HCT116 (cell line): ENCODE measurements around the gene BPIFB3. TPM values are rescaled to one million over a fixed set of nuclear protein-coding genes. Genes with fewer than 3 reads are reported as not detected.

Experiments
- ATAC-seq: fragments of 200-7000 bp; cut with Tn5 transposase; 2 replicates; pipeline ENCODE4 v1.9.1; 2020; ENCODE audit warnings: mild to moderate bottlenecking, moderate library complexity
- BruUV-seq: library from RNA; stranded (reverse); fragments of 400-500 nt; replicated peaks from 2 replicates; lab custom pipeline; 2021; lab: Mats Ljungman, UMichigan
- CTCF ChIA-PET: fragments of 300-600 bp; sonication (Branson Sonifier 250); formaldehyde crosslinking; loops from one replicate; lab custom pipeline; 2021; ENCODE audit warnings: antibody characterized with exemption; lab: Charles Lee
- POLR2A ChIA-PET: fragments of 300-600, 350-600 bp; sonication (Branson Sonifier 250); formaldehyde crosslinking; loops from one replicate; lab custom pipeline; 2021; ENCODE audit warnings: antibody characterized with exemption; lab: Charles Lee
- RAD21 ChIA-PET, 2 experiments: fragments of 300-600 bp; sonication (Branson Sonifier 250); formaldehyde crosslinking; loops; one replicate each; lab custom pipeline; 2023; ENCODE audit warnings: low total read pairs in 2 of 2; ENCODE audit not compliant: uncharacterized antibody in 2 of 2, unreplicated experiment in 2 of 2, low non-redundant PET in 1 of 2; lab: Charles Lee
- DNase-seq: peaks from one replicate; pipeline ENCODE4 v3.0.0-alpha.2; 2010; ENCODE audit warnings: low read depth, low spot score
- H2AFZ ChIP-seq: fragments of 200-600 bp; shearing (Covaris generic), sonication (generic); 2 replicates; pipeline ENCODE4 v1.6.1; 2017; ENCODE audit warnings: low read depth, mixed run types, mixed read lengths, antibody characterized with exemption, low read length; ENCODE audit not compliant: poor library complexity, severe bottlenecking
- H3K27ac ChIP-seq: 2 replicates; pipeline ENCODE4 v1.5.1; 2012; ENCODE audit warnings: low read depth, low read length
- H3K27me3 ChIP-seq: fragments of 200-600 bp; sonication (generic); 2 replicates; pipeline ENCODE4 v1.6.1; 2016; ENCODE audit warnings: mixed run types, low read length, mixed read lengths; ENCODE audit not compliant: insufficient read depth
- H3K36me3 ChIP-seq, 2 experiments: fragments of 200-500 bp in 1 of 2; fragments of 200-600 bp in 1 of 2; sonication (Bioruptor generic) in 1 of 2; sonication (generic) in 1 of 2; 2 replicates each; pipeline versions ENCODE4 v1.5.1 to v1.6.1; 2014 to 2016; ENCODE audit warnings: low read length in 2 of 2, inconsistent platforms in 1 of 2, mixed read lengths in 1 of 2, mixed run types in 1 of 2; ENCODE audit not compliant: insufficient read depth in 2 of 2, control insufficient read depth in 1 of 2
- H3K4me1 ChIP-seq, 2 experiments: fragments of 200-600 bp in 1 of 2; sonication (generic) in 1 of 2; 2 replicates each; pipeline versions ENCODE4 v1.5.1 to v1.6.1; 2012 to 2017; ENCODE audit warnings: low read length in 2 of 2, inconsistent platforms in 1 of 2, mild to moderate bottlenecking in 1 of 2, mixed read lengths in 1 of 2, mixed run types in 1 of 2, moderate library complexity in 1 of 2; ENCODE audit not compliant: insufficient read depth in 2 of 2, control insufficient read depth in 1 of 2
- H3K4me2 ChIP-seq: fragments of 200-600 bp; sonication (generic); 2 replicates; pipeline ENCODE4 v1.6.1; 2017; ENCODE audit warnings: mixed run types, low read length, mixed read lengths
- H3K4me3 ChIP-seq, 2 experiments: fragments of 200-600 bp in 1 of 2; sonication (generic) in 1 of 2; replicated peaks in 1 of 2; 2 replicates each; pipeline ENCODE4 v1.5.1; 2011 to 2016; ENCODE audit warnings: low read length in 2 of 2, control low read depth in 1 of 2, low read depth in 1 of 2, mild to moderate bottlenecking in 1 of 2, mixed read lengths in 1 of 2, mixed run types in 1 of 2
- H3K79me2 ChIP-seq: fragments of 200-600 bp; sonication (generic); 2 replicates; pipeline ENCODE4 v1.6.1; 2017; ENCODE audit warnings: mild to moderate bottlenecking, mixed run types, low read length, moderate library complexity, mixed read lengths; ENCODE audit not compliant: insufficient read depth
- H3K9ac ChIP-seq: fragments of 200-600 bp; sonication (generic); 2 replicates; pipeline ENCODE4 v1.6.1; 2016; ENCODE audit warnings: low read length, mixed read lengths
- H3K9me2 ChIP-seq: fragments of 200-600 bp; sonication (generic), shearing (Covaris generic); 2 replicates; pipeline ENCODE4 v1.6.1; 2017; ENCODE audit warnings: mixed run types, mild to moderate bottlenecking, moderate library complexity; ENCODE audit not compliant: insufficient read depth
- H3K9me3 ChIP-seq, 2 experiments: fragments of 200-500 bp in 1 of 2; fragments of 200-600 bp in 1 of 2; sonication (Bioruptor generic) in 1 of 2; sonication (generic) in 1 of 2; 2 replicates each; pipeline ENCODE4 v1.6.1; 2014 to 2017; ENCODE audit warnings: low read length in 2 of 2, mixed read lengths in 2 of 2, inconsistent platforms in 1 of 2, low read depth in 1 of 2, mild to moderate bottlenecking in 1 of 2, mixed run types in 1 of 2, moderate library complexity in 1 of 2; ENCODE audit not compliant: control insufficient read depth in 1 of 2, insufficient read depth in 1 of 2
- H4K20me1 ChIP-seq: fragments of 200-600 bp; sonication (generic), shearing (Covaris generic); 2 replicates; pipeline ENCODE4 v1.6.1; 2017; ENCODE audit warnings: mixed run types, mild to moderate bottlenecking, moderate library complexity; ENCODE audit not compliant: insufficient read depth
- ATF3 ChIP-seq: IDR thresholded peaks from 2 replicates; pipeline ENCODE4 v1.6.1; 2012
- EGR1 ChIP-seq: IDR thresholded peaks from 2 replicates; pipeline ENCODE4 v1.6.1; 2012; ENCODE audit warnings: low read depth
- EZH2 ChIP-seq: fragments of 200-600 bp; sonication (generic); IDR thresholded peaks from 2 replicates; pipeline ENCODE4 v1.6.1; 2017; ENCODE audit warnings: antibody characterized with exemption, mixed run types
- EZH2phosphoT487 ChIP-seq: fragments of 200-600 bp; IDR thresholded peaks from 2 replicates; pipeline ENCODE4 v1.6.1; 2018; ENCODE audit warnings: antibody characterized with exemption, borderline replicate concordance
- JUND ChIP-seq: IDR thresholded peaks from 2 replicates; pipeline ENCODE4 v1.6.1; 2012
- SP1 ChIP-seq: IDR thresholded peaks from 2 replicates; pipeline ENCODE4 v1.6.1; 2012; ENCODE audit warnings: low read depth
- intact Hi-C: fragments of 100-400 bp; cut with micrococcal nuclease; formaldehyde crosslinking; loops from 2 replicates; pipeline ENCODE4 v1.10.0; 2022
- total RNA-seq: library from RNA; stranded (reverse); gene quantifications from one replicate; pipeline ENCODE4 v1.2.1, GENCODE V29; 2021; ENCODE audit not compliant: unreplicated experiment
- TF ChIP-seq, protein P1 (sequence below), 3 experiments: fragments of 200-600 bp in 1 of 3; sonication (generic) in 1 of 3; IDR thresholded peaks in 2 of 3; conservative IDR thresholded peaks in 1 of 3; 2 replicates each; pipeline ENCODE4 v1.5.1; 2012 to 2017; ENCODE audit warnings: low read depth in 2 of 3, low read length in 2 of 3, antibody characterized with exemption in 1 of 3, borderline replicate concordance in 1 of 3, control low read depth in 1 of 3, mild to moderate bottlenecking in 1 of 3, mixed read lengths in 1 of 3, mixed run types in 1 of 3, moderate library complexity in 1 of 3; ENCODE audit not compliant: insufficient read depth in 1 of 3

The BPIFB3 gene
- total RNA-seq, 1 experiment from 2014 or later = not detected

GRCh38 chr20:33070111-33071053, 16.7 kb downstream of the BPIFB3 start:
- Histone ChIP-seq H3K27ac (no peak overlapping the region), H3K9ac (no peak overlapping the region), H3K4me1 (no peaks in the 10 kb centered on the region), H3K9me3 (no peaks in the 10 kb centered on the region), H3K9me2 (no peaks in the 10 kb centered on the region), H4K20me1 (no peaks in the 10 kb centered on the region), H3K79me2 (no peaks in the 10 kb centered on the region), H3K4me3 (no peak overlapping the region), H3K4me2 (no peak overlapping the region), H3K36me3 (no peaks in the 10 kb centered on the region), H2AFZ (no peak overlapping the region), H3K27me3 (no peaks in the 10 kb centered on the region)
- BruUV-seq = no TSS peak
- TF ChIP-seq, protein P1, sequence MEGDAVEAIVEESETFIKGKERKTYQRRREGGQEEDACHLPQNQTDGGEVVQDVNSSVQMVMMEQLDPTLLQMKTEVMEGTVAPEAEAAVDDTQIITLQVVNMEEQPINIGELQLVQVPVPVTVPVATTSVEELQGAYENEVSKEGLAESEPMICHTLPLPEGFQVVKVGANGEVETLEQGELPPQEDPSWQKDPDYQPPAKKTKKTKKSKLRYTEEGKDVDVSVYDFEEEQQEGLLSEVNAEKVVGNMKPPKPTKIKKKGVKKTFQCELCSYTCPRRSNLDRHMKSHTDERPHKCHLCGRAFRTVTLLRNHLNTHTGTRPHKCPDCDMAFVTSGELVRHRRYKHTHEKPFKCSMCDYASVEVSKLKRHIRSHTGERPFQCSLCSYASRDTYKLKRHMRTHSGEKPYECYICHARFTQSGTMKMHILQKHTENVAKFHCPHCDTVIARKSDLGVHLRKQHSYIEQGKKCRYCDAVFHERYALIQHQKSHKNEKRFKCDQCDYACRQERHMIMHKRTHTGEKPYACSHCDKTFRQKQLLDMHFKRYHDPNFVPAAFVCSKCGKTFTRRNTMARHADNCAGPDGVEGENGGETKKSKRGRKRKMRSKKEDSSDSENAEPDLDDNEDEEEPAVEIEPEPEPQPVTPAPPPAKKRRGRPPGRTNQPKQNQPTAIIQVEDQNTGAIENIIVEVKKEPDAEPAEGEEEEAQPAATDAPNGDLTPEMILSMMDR (IDR thresholded peaks at IDR 0.05 in 2 of 3, conservative IDR thresholded peaks at IDR 0.05 in 1 of 3; ENCODE audit: borderline replicate concordance in 1 of 3, insufficient read depth in 1 of 3, low read depth in 2 of 3, low read length in 2 of 3) = no peak
- DNase-seq = no peak
- no peak for ATAC-seq
- RAD21 ChIA-PET = no interaction called here
- intact Hi-C loops = no loop called here
- POLR2A ChIA-PET = no interaction called here
- CTCF ChIA-PET = no interaction called here

DNA sequence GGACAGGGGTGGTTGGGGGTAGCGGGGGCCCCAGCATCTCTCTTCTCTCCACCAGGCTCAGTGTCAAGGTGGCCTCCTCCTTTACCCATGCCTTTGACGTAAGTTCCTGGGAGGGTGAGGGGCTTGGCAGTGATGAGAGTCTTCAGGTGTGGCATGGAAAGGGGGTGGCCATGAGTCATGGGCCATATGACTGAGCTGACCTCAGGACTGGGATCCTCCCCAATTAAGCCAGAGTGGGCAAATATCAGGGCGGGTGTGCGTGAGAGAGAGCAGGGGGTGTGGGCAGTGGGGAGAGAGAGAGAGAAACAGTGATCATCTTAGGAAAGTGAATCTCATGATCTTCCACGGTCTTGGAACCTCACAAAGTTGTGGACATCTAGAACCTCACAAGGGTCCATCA, 17.5 kb downstream of the BPIFB3 start:
- Histone ChIP-seq H3K27ac (no peak overlapping the region), H3K4me2 (no peak overlapping the region), H3K36me3 (no peaks in the 10 kb centered on the region), H3K9me2 (no peaks in the 10 kb centered on the region), H3K79me2 (no peaks in the 10 kb centered on the region), H3K9ac (no peak overlapping the region), H2AFZ (no peak overlapping the region), H3K9me3 (no peaks in the 10 kb centered on the region), H3K27me3 (no peaks in the 10 kb centered on the region), H4K20me1 (no peaks in the 10 kb centered on the region), H3K4me1 (peaks cover 0 to 2% of the 10 kb centered on the region in 2 experiments; a peak in 1 of 4 replicates), H3K4me3 (no peak overlapping the region)
- TF ChIP-seq JUND (no peak), ATF3 (no peak), SP1 (no peak), EGR1 (no peak), EZH2phosphoT487 (no peak), EZH2 (no peak)
- intact Hi-C loops = no loop called here
- ChIA-PET CTCF (no interaction called here), POLR2A (no interaction called here), RAD21 (no interaction called here)
- DNase-seq (no peak), ATAC-seq (no peak)
- no TSS peak for BruUV-seq
